HG03520 (cell line): ENCODE data around the gene STAP1.
"Not testable (repeated sequence)": the region's sequence is repeated elsewhere in the genome, so short reads cannot be mapped to it uniquely, and the experiment has no call there.

Source experiments
- ATAC-seq: cut with Tn5 transposase; IDR thresholded peaks from one replicate; pipeline ENCODE4 v1.9.1; 2021; ENCODE audit warnings: mild to moderate bottlenecking, moderate library complexity; ENCODE audit not compliant: unreplicated experiment

Gene STAP1

DNA sequence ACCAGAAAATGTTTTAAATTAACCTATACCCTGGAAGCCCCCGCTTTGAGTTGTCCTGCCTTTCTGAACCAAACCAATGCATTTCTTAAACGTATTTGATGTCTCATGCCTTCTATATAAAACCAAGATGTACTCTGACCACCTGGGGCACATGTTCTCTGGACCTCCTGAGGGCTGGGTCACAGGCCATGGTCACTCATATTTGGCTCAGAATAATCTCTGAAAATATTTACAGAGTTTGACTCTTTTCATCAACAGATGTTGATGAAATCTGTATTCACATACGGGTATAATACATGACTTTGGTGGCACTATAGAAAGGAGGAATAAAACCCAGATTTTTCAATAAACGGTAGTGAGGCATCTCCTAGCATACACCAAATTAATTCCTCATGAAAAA is 55.7 kb downstream of the STAP1 start:
- no peak for ATAC-seq

GRCh38 chr4:67615119-67615518 is 56.6 kb downstream of the STAP1 start:
- no peak for ATAC-seq

DNA sequence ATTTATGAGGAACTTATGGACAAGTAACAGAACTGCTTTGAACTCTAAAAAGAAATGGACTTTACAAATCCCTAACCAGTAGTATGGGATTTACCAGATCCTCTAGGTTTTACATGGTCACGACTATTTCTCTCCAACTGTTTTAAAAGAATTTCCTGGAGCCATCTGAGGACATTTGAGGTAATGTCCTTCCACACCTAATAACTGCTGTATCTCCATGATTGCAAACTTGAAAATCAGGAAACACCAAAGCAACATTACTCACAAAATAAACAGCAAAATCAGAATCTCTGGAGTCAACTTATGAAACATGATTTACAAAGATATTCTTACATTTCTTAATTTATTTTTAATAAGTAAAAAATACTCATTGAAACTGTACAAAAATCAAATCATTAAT is 58.0 kb downstream of the STAP1 start:
- no peak for ATAC-seq

DNA sequence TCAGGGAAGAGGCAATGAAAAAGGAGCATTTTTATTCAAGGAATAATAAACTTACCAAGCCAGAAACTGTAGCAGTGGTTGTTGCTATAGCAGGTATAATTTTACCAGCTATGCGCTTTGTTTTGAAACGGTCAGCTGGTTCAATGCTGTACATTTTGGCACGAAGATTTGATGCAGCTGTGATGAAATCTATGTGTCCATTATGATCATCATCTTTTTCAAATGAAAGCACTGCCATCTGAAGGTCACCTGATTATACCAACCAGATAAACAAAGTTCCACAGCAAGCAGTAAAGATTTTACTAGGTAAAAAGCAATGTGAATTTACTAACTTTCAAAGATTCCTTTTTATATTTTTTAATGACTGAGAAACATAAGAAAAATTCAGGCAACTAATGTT is 66.4 kb downstream of the STAP1 start:
- ATAC-seq: no peak

- ATAC-seq: no peak
Observed at GRCh38 chr4:67632492-67632891, 74.0 kb downstream of the STAP1 start.

- ATAC-seq: no peak
Observed at GRCh38 chr4:67634741-67635140, 76.2 kb downstream of the STAP1 start.

DNA sequence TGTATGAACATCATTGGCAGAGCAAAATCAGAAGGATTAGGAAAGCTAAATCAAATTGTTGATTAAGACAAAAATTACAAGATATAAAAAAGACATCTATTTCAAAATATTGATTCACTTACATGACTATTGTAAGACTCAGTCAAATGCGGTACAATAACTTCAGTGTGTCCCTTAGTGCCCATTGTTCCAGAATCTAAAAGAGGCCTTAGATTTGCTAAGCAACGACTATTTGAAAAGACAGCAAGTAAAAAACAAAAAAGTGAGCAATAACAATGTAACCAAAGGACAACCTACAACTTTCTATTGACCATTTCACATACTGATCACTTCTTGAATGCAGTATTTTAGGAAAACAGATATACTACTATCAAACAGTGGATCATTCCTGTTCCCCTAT is 76.8 kb downstream of the STAP1 start:
- ATAC-seq: no peak

- not testable (repeated sequence) for ATAC-seq
Observed at GRCh38 chr4:67636978-67637377, 78.5 kb downstream of the STAP1 start.

DNA sequence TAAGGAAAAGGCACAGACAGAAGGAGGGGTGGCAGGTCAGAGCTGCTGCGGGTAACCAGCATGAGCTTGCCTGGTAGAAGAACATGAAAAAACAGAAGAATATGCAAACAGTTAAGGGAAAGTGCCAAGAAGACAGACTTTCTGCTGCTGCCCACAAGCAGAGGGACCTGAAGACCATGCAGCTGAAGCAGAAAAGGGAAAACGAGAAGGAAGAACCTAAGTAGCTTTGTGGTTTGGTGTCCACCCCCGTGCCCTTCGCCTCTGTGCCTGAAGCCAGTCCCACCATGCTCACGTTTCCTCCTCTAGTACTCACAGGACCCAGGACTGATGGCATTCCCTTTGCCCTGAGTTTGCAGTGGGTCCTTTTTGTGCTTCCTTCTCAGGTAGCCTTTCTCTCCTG is 79.6 kb downstream of the STAP1 start:
- ATAC-seq: no peak

DNA sequence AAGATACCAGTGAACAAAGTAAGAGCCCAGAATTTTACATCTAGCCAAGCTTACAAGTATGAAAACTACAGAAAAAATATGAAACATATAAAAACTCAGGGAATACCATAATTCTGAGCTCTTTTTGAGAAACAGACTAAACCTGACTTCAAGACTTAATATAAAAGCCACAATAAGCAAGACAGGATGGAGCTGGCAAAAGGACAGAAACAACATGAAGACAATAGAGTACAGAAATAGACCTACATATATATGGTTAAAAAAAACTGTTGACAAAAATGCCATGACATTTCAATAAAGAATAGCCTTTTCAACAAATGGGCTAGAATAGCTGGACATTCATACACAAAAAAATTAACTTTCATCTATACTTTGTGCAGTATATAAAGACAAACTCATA is 93.0 kb downstream of the STAP1 start:
- no peak for ATAC-seq
